Stimulated activated CD4-positive, alpha-beta T cell treated with anti-CD3 and anti-CD28 coated beads, TNF-alpha, amount 100 ng/mL, for 48 hours (primary cell): ENCODE results near the gene ADNP.

Source experiments
- DNase-seq, 3 donors: peaks; one replicate each; pipeline ENCODE4 v3.0.0-alpha.2; 2020; ENCODE audit warnings: low read depth in 3 of 3

Gene ADNP

DNA sequence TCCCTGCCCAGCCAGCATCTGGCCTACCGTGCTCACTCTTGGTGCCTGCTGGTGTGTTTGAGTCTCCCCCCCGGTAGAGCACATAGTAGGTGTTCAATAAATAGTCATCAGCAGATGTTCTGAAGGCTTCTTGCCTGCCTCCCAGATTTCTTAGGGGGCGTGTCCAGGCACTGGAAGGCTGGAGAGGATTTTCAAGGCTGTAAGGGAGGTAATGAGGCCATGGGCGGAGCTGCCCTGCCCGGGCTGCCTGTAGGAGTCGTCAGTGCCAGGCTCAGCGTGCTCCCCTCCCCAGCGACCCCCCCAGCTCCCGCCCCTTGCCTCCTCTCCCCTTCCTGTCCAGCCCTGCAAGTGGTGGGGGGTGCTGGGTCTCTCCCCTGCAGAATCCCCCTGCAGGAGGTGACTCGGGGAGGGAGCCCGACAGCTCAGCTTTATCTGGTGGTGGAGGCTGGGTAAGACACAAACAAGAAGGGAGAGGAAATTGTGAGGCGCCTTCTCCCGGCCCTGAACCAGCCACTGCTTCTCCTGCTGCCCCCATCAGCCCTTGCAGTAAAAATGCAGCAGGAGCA is 80.4 kb downstream of the ADNP start:
- DNase-seq = no peak

DNA sequence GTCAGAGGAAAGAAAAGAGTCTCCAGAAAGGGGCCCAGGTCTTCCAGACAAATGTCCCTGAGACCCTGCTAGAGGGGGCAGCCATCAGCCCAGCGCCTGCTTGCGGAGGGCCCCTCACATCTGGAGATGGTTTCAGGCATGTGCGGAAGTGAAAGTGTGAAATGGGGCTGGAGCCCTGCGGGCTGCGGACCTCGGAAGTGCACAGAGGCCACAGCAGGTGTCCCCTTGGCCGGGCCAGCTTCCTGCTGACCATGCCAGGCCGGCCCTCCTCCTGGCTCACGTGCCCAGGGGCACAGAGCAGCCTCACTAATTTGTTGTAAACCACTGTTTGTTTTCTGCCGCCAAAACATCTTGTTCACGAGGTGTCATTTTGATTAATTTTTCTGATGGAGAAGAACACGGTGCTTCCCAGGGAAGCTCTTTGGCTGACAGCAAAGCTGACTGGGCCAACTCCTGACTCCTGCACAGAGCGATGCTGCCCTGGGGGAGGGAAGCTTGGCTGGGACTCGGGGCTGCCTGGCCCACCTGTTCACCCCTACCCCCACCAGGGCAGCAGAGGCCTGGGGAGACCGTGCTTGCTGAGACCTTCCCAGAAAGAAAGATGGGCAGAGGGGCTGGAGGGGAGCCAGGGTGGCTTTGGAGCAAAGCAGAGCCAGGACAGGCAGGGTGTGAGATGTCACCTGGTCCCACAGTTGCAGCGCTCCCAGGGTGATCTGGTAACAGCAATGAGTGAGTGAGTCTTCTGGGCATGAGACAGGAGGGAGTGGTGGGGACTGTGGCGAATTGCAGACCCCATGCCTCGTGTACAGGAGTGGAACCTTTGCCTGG is 82.2 kb downstream of the ADNP start:
- DNase-seq = no peak

DNA sequence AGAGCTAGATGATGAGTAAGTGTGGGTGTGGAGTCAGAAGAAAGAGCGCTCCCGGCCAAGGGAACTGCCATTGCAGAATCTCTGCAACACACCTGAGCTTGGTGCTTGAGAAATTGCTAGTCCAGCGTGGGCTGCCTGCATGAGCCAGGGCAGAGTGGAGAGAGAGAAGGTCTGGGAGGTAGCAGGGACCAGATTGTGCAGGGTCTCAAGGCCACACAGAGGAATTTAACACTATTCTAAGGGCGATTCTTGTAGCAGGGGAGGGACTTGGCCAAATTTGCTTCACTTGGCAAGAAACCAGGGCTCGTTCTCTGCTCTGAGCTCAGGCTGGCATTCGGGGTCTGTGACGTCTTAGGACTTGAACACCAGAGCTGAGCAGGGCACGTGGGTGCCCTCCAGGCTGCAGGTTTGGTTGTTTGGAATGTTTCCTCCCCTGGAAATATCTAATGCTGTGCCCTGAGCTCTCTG is 82.9 kb downstream of the ADNP start:
- no peak for DNase-seq

DNA sequence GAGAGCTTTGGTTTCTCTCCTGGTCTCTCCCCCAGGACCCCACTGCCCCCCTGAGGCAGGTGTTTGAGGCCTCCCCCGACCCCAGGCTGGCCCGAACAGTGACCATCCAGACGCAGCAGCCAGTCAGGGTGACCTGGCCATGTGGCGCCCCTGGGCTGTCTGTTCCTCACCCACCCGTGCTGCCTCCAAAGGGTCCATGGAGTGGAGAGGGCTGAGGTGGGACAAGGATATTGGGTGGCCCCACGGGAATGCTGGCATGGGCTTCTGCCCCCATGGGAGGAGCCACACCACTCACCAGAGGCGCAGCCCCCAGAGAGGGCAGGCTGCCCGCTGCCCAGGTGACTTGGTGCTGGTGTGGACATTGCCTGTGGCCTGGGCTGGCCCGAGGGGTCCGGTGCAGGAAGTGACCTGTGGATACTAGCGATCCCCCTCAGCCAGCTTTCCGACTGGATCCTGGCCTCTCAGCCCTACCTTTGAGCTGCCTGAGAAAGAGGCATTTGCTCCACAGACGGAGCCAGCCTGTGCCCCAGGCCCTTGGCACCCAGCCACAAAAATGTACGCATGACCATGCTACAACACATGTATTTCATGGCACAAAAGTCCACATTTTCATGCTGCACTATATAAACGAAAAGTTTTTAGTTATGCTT is 85.5 kb downstream of the ADNP start:
- DNase-seq = no peak

DNA sequence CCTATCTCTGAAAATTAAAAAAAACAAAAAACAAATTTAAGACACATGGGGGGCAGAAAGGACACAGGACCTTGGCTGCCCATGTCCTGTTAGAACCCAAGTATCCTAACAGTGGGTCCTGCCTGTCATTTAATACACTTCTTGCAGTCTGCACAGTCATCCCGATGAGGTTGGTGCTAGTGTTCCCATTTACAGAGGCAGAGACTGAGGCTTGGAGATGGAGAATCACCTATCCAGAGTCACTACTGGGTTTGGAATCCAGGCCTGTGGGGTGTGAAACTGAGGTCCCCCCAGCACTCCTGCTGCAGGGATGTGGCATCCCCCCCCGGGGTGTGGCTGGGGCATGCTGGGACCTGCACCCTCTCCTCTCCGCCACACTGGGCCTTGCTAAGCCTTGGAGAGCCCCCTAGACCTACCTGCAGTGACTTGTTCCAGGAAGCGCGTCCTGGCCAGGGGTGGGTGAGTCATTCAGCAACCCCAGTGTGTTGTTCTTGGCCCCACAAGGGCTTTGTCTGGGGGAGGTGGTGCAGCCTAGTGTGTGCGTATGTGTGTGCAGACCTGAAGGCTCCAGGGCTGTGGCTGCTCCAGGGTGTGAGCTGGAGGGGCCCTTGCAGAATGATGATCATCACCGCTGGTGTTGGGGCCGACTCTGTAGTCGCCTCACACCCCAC is 86.7 kb downstream of the ADNP start:
- DNase-seq = peak in 2 of 3 donors; percentile 23 to 32

DNA sequence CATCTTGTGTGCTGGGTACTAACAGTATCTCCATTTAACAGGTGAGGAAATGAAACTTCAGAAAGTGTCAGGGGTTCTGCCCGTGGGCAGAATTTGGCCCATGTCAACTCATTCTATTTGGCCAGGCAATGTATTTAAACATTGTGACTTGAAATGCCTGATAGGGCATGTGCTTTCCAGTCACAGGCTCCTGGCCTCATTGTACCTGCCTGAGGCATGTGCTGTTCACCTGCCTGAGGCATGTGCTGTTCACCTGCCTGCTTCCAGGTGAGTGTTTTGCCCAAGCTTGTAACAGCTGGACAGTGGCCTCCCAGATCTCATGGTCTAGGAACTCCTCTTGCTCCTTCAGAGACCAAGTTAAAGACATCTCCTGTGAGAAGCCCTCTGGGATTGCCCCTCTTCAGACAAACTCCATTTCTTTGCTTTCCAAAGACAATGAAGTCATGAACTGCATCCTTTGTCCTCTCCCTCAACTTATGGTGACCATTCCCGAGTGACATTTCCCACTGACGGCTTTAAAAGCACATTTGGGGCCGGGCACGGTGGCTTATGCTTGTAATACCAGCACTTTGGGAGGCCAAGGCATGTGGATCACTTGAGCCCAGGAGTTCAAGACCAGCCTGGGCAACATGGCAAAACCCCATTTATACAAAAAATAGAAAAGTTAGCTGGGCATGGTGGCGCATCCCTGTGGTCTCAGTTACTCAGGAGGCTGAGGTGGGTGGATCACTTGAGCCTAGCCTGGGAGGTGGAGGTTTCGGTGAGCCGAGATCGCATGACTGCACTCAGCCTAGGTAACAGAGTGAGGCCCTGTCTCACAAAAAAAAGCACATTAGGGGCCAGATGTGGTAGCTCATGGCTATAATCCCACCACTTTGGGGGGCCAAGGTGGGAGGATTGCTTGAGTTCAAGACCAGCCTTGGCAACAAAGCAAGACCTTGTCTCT is 87.6 kb downstream of the ADNP start:
- DNase-seq = no peak

DNA sequence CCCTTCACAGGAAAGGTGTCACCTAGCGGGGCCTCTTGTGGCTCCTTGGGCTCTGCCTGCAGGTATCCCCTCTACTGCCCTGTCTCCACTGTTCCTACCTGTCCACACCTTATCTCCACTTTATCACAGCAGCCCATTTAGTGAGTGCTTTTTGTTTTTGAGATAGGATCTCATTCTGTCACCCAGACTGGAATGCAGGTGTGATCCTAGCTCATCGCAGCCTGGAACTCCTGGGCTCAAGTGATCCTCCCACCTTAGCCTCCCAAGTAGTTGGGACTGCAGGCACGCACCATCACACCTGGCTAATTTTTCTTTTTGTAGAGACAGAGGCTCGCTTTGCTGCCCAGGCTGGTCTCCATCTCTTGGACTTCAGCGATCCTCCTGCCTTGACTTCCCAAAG is 88.4 kb downstream of the ADNP start:
- DNase-seq = no peak
